GM12872 (cell line): ENCODE measurements around the gene GAD2.

Experiments used
- CTCF ChIP-seq: IDR thresholded peaks from 3 replicates; pipeline ENCODE4 v1.5.1; 2011; ENCODE audit warnings: low read depth, mild to moderate bottlenecking, low read length, moderate library complexity; ENCODE audit not compliant: insufficient read depth

Gene GAD2

GRCh38 chr10:26335574-26336093 lies 119.1 kb downstream of the GAD2 start:
- no peak for TF ChIP-seq CTCF

GRCh38 chr10:26336979-26337378 lies 120.4 kb downstream of the GAD2 start:
- TF ChIP-seq CTCF = no peak

- TF ChIP-seq CTCF = no peak
These were observed 125.1 kb downstream of the GAD2 start for GRCh38 chr10:26341701-26342100.
